Measurements from ENCODE around the gene EVL.

EVL gene

GRCh38 chr14:100037353-100037752 is 27.9 kb upstream of the EVL start:
- no peak overlapping the region for H3K4me3 ChIP-seq (ENCODE audit: control insufficient read depth, low read depth, low read length)
- no peak for TF ChIP-seq CTCF (conservative IDR thresholded peaks at IDR 0.05; ENCODE audit: control insufficient read depth, insufficient read depth, low read depth, low read length)
- peak; percentile 75 for DNase-seq (ENCODE audit: low read depth)

- no peak for TF ChIP-seq CTCF (conservative IDR thresholded peaks at IDR 0.05; ENCODE audit: control insufficient read depth, insufficient read depth, low read depth, low read length)
- DNase-seq (ENCODE audit: low read depth), result no peak
- no peak overlapping the region for H3K4me3 ChIP-seq (ENCODE audit: control insufficient read depth, low read depth, low read length)
Measured at GRCh38 chr14:100038065-100038464, 27.2 kb upstream of the EVL start.

GRCh38 chr14:100039903-100040302 is 25.3 kb upstream of the EVL start:
- no peak for DNase-seq (ENCODE audit: low read depth)
- no peak overlapping the region for H3K4me3 ChIP-seq (ENCODE audit: control insufficient read depth, low read depth, low read length)
- TF ChIP-seq CTCF (conservative IDR thresholded peaks at IDR 0.05; ENCODE audit: control insufficient read depth, insufficient read depth, low read depth, low read length), result no peak

- no peak overlapping the region for H3K4me3 ChIP-seq (ENCODE audit: control insufficient read depth, low read depth, low read length)
- no peak for TF ChIP-seq CTCF (conservative IDR thresholded peaks at IDR 0.05; ENCODE audit: control insufficient read depth, insufficient read depth, low read depth, low read length)
- no peak for DNase-seq (ENCODE audit: low read depth)
Measured at GRCh38 chr14:100041271-100041670, 24.0 kb upstream of the EVL start.

- DNase-seq (ENCODE audit: low read depth), result peak; percentile 15
- no peak for TF ChIP-seq CTCF (conservative IDR thresholded peaks at IDR 0.05; ENCODE audit: control insufficient read depth, insufficient read depth, low read depth, low read length)
- H3K4me3 ChIP-seq (ENCODE audit: control insufficient read depth, low read depth, low read length), result no peak overlapping the region
Measured at GRCh38 chr14:100042286-100042685, 22.9 kb upstream of the EVL start.

- H3K4me3 ChIP-seq (ENCODE audit: control insufficient read depth, low read depth, low read length), result no peak overlapping the region
- no peak for TF ChIP-seq CTCF (conservative IDR thresholded peaks at IDR 0.05; ENCODE audit: control insufficient read depth, insufficient read depth, low read depth, low read length)
- no peak for DNase-seq (ENCODE audit: low read depth)
Measured at GRCh38 chr14:100045642-100046344, 19.4 kb upstream of the EVL start.

GRCh38 chr14:100047600-100047999 is 17.6 kb upstream of the EVL start:
- TF ChIP-seq CTCF (conservative IDR thresholded peaks at IDR 0.05; ENCODE audit: control insufficient read depth, insufficient read depth, low read depth, low read length), result no peak
- DNase-seq (ENCODE audit: low read depth), result no peak
- H3K4me3 ChIP-seq (ENCODE audit: control insufficient read depth, low read depth, low read length), result no peak overlapping the region

Measured in fibroblast of mammary gland (primary cell).